ENCODE data around the gene RYR3. TPM values are rescaled to one million over a fixed set of nuclear protein-coding genes. Genes with fewer than 3 reads are reported as not detected.

The RYR3 gene
- total RNA-seq, 1 experiment from 2014 or later, result not detected

GRCh38 chr15:33371159-33371558 lies 60.4 kb downstream of the RYR3 start:
- Histone ChIP-seq H2AFZ (ENCODE audit: low read length) (no peak overlapping the region), H3K9me2 (replicated peaks; ENCODE audit: low read length) (no peaks in the 10 kb centered on the region), H3K4me2 (ENCODE audit: low read length) (no peak overlapping the region), H3K79me2 (ENCODE audit: low read length) (no peaks in the 10 kb centered on the region), H3K27ac (ENCODE audit: low read length) (no peak overlapping the region), H3K4me3 (ENCODE audit: low read length) (no peak overlapping the region), H3K9ac (ENCODE audit: low read length) (no peak overlapping the region), H3F3A (ENCODE audit: low read length, unreplicated experiment) (no peaks in the 10 kb centered on the region), H3K36me3 (ENCODE audit: low read depth, low read length) (no peaks in the 10 kb centered on the region), H4K20me1 (ENCODE audit: low read length) (no peaks in the 10 kb centered on the region), H3K9me3 (ENCODE audit: low read length) (no peaks in the 10 kb centered on the region), H3K4me1 (ENCODE audit: insufficient read depth, low read length) (no peaks in the 10 kb centered on the region), H3K27me3 (ENCODE audit: low read length) (peaks cover 82% of the 10 kb centered on the region)
- TF ChIP-seq CTCF (conservative IDR thresholded peaks at IDR 0.05; ENCODE audit: low read depth, low read length), result no peak
- TF ChIP-seq EZH2phosphoT487 (IDR thresholded peaks at IDR 0.05; ENCODE audit: borderline replicate concordance, low read length), result no peak
- TF ChIP-seq EZH2 (IDR thresholded peaks at IDR 0.05; ENCODE audit: low read length, unreplicated experiment), result no peak
- no TSS peak for BruUV-seq (replicated peaks)
- intact Hi-C loops (cut with micrococcal nuclease), result no loop called here
- POLR2A ChIA-PET (ENCODE audit: unreplicated experiment), result no interaction called here
- ATAC-seq, result no peak
- CTCF ChIA-PET, result no interaction called here
- DNase-seq, result no peak

GRCh38 chr15:33374226-33374914 lies 63.6 kb downstream of the RYR3 start:
- POLR2A ChIA-PET (ENCODE audit: unreplicated experiment), result no interaction called here
- intact Hi-C loops (cut with micrococcal nuclease), result no loop called here
- CTCF ChIA-PET, result no interaction called here

More at GRCh38 chr15:33374226-33374914, 63.6 kb downstream of the RYR3 start:
- no peaks in the 10 kb centered on the region for H4K20me1 ChIP-seq (ENCODE audit: low read length)
- no peak overlapping the region for H3K27ac ChIP-seq (ENCODE audit: low read length)
- no peak overlapping the region for H3K9ac ChIP-seq (ENCODE audit: low read length)
- TF ChIP-seq CTCF (conservative IDR thresholded peaks at IDR 0.05; ENCODE audit: low read depth, low read length) (no peak), EZH2 (IDR thresholded peaks at IDR 0.05; ENCODE audit: low read length, unreplicated experiment) (no peak), EZH2phosphoT487 (IDR thresholded peaks at IDR 0.05; ENCODE audit: borderline replicate concordance, low read length) (no peak)
- ATAC-seq (no peak), DNase-seq (no peak)
- H3K9me3 ChIP-seq (ENCODE audit: low read length), result no peaks in the 10 kb centered on the region
- no peaks in the 10 kb centered on the region for H3K9me2 ChIP-seq (replicated peaks; ENCODE audit: low read length)
- H3K4me1 ChIP-seq (ENCODE audit: insufficient read depth, low read length), result no peaks in the 10 kb centered on the region
- no peak overlapping the region for H3K4me3 ChIP-seq (ENCODE audit: low read length)
- no peaks in the 10 kb centered on the region for H3F3A ChIP-seq (ENCODE audit: low read length, unreplicated experiment)
- no peak overlapping the region for H3K4me2 ChIP-seq (ENCODE audit: low read length)
- H2AFZ ChIP-seq (ENCODE audit: low read length), result no peak overlapping the region
- no TSS peak for BruUV-seq (replicated peaks)
- no peaks in the 10 kb centered on the region for H3K79me2 ChIP-seq (ENCODE audit: low read length)
- no peaks in the 10 kb centered on the region for H3K36me3 ChIP-seq (ENCODE audit: low read depth, low read length)
- peaks cover 74% of the 10 kb centered on the region for H3K27me3 ChIP-seq (ENCODE audit: low read length)
